SK-N-SH (cell line): ENCODE data around the gene TRIM10. TPM values are rescaled to one million over a fixed set of nuclear protein-coding genes. Genes with fewer than 3 reads are reported as not detected.
A peak's percentile ranks its signal among the peaks of the same experiment; 100 is the strongest.

Experiments
- CTCF ChIA-PET: fragments of 300-600, 350-600 bp; formaldehyde crosslinking; extraction: SDS; loops from one replicate; lab custom pipeline; 2021; lab: Yijun Ruan, JAX
- POLR2A ChIA-PET: fragments of 350-600 bp; sonication (Branson Sonifier 250); formaldehyde crosslinking; extraction: SDS; loops from one replicate; lab custom pipeline; 2020; ENCODE audit warnings: antibody characterized with exemption, inconsistent platforms; lab: Yijun Ruan, JAX
- DNase-seq: peaks from one replicate; pipeline ENCODE4 v3.0.0; 2012
- H2AFZ ChIP-seq: fragments of 200-600 bp; sonication (generic); 2 replicates; pipeline ENCODE4 v1.8.1; 2016; ENCODE audit warnings: antibody characterized with exemption, mild to moderate bottlenecking, low read depth
- H3F3A ChIP-seq: fragments of 200-600 bp; sonication (generic); replicated peaks from 2 replicates; pipeline ENCODE3; 2016; ENCODE audit warnings: antibody characterized with exemption, mild to moderate bottlenecking; ENCODE audit not compliant: insufficient read depth
- H3K27ac ChIP-seq, 2 experiments: fragments of 200-500 bp in 1 of 2; fragments of 200-600 bp in 1 of 2; sonication (Bioruptor generic) in 1 of 2; sonication (generic), shearing (Covaris generic) in 1 of 2; 2 replicates each; pipeline versions ENCODE4 v1.5.1 to v1.6.1; 2014 to 2016; ENCODE audit warnings: low read depth in 2 of 2, inconsistent platforms in 1 of 2, low read length in 1 of 2, mild to moderate bottlenecking in 1 of 2, mixed read lengths in 1 of 2
- H3K27me3 ChIP-seq: fragments of 200-600 bp; sonication (generic), shearing (Covaris generic); 2 replicates; pipeline ENCODE4 v1.6.1; 2016; ENCODE audit warnings: mixed run types; ENCODE audit not compliant: insufficient read depth
- H3K36me3 ChIP-seq, 2 experiments: fragments of 200-500 bp in 1 of 2; fragments of 200-600 bp in 1 of 2; sonication (Bioruptor generic) in 1 of 2; sonication (generic) in 1 of 2; replicated peaks in 1 of 2; 2 replicates each; pipeline versions ENCODE3 to v1.5.1; 2014 to 2016; ENCODE audit warnings: low read length in 1 of 2, mild to moderate bottlenecking in 1 of 2; ENCODE audit not compliant: insufficient read depth in 2 of 2, control insufficient read depth in 1 of 2
- H3K4me1 ChIP-seq, 2 experiments: fragments of 200-500 bp in 1 of 2; fragments of 200-600 bp in 1 of 2; sonication (Bioruptor generic) in 1 of 2; sonication (generic), shearing (Covaris generic) in 1 of 2; 2 replicates each; pipeline versions ENCODE4 v1.5.1 to v1.6.1; 2014 to 2016; ENCODE audit warnings: low read depth in 1 of 2, low read length in 1 of 2, mixed run types in 1 of 2; ENCODE audit not compliant: insufficient read depth in 2 of 2, control insufficient read depth in 1 of 2
- H3K4me2 ChIP-seq: fragments of 200-600 bp; sonication (generic), shearing (Covaris generic); 2 replicates; pipeline ENCODE4 v1.6.1; 2017; ENCODE audit warnings: mixed run types
- H3K4me3 ChIP-seq, 2 experiments: fragments of 200-500 bp in 1 of 2; fragments of 200-600 bp in 1 of 2; sonication (Bioruptor generic) in 1 of 2; sonication (generic), shearing (Covaris generic) in 1 of 2; 2 replicates each; pipeline versions ENCODE4 v1.5.1 to v1.8.1; 2014 to 2016; ENCODE audit warnings: low read depth in 2 of 2, inconsistent platforms in 1 of 2, low read length in 1 of 2, mild to moderate bottlenecking in 1 of 2, mixed read lengths in 1 of 2, moderate library complexity in 1 of 2
- H3K79me2 ChIP-seq: fragments of 200-600 bp; sonication (generic); 2 replicates; pipeline ENCODE4 v1.8.1; 2017; ENCODE audit warnings: mild to moderate bottlenecking; ENCODE audit not compliant: insufficient read depth
- H3K9ac ChIP-seq: fragments of 200-600 bp; sonication (generic); 2 replicates; pipeline ENCODE4 v1.6.1; 2017; ENCODE audit warnings: mixed run types
- H3K9me2 ChIP-seq: fragments of 200-600 bp; sonication (generic); 2 replicates; pipeline ENCODE4 v1.6.1; 2017; ENCODE audit warnings: mixed run types
- H3K9me3 ChIP-seq: fragments of 200-600 bp; sonication (generic); 2 replicates; pipeline ENCODE4 v1.6.1; 2017; ENCODE audit warnings: mixed run types, mild to moderate bottlenecking, moderate library complexity
- H4K20me1 ChIP-seq: fragments of 200-600 bp; sonication (generic); 2 replicates; pipeline ENCODE4 v1.6.1; 2017; ENCODE audit warnings: mild to moderate bottlenecking, mixed run types; ENCODE audit not compliant: insufficient read depth
- EZH2phosphoT487 ChIP-seq: fragments of 200-600 bp; sonication (generic); IDR thresholded peaks from 2 replicates; pipeline ENCODE4 v1.6.1; 2017; ENCODE audit warnings: low read depth, mixed run types, mild to moderate bottlenecking, antibody characterized with exemption, moderate library complexity, borderline replicate concordance
- FOXJ3 ChIP-seq: sonication (generic); formaldehyde crosslinking; IDR thresholded peaks from 2 replicates; pipeline ENCODE4 v1.5.1; 2020; ENCODE audit warnings: mild to moderate bottlenecking, missing genetic modification reagents
- GABPA ChIP-seq: IDR thresholded peaks from 2 replicates; pipeline ENCODE4 v1.4.0; 2012; ENCODE audit warnings: low read depth, mild to moderate bottlenecking
- RCOR1 ChIP-seq: fragments of 150-350 bp; IDR thresholded peaks from 2 replicates; pipeline ENCODE4 v1.6.1; 2017; ENCODE audit warnings: antibody characterized with exemption, low read length
- WGBS: methylation state at CpG from one replicate; pipeline ENCODE4 v1.1.6; 2017; ENCODE audit warnings: low lambda C conversion rate; 5-methylcytosine and 5-hydroxymethylcytosine counted together
- polyA plus RNA-seq, 3 experiments: library from polyadenylated mRNA; depleted of rRNA; stranded (reverse); fragments of >200 nt; gene quantifications; 2 replicates each; pipeline ENCODE4 v1.2.3, GENCODE V29; 2012
- TF ChIP-seq, protein P1 (sequence below): IDR thresholded peaks from 2 replicates; pipeline ENCODE4 v1.6.1; 2012; ENCODE audit warnings: mild to moderate bottlenecking, low read depth, low read length, moderate library complexity
- TF ChIP-seq, protein P2 (sequence below): fragments of 150-350 bp; IDR thresholded peaks from 2 replicates; pipeline ENCODE4 v1.6.1; 2016; ENCODE audit warnings: mild to moderate bottlenecking, low read depth, low read length
- TF ChIP-seq, protein P3 (sequence below): IDR thresholded peaks from 2 replicates; pipeline ENCODE4 v1.4.0; 2012; ENCODE audit warnings: low read depth, borderline replicate concordance

The TRIM10 gene
- polyA plus RNA-seq, 1 of the 3 experiments (the other 2 are of a cell fraction): not detected

DNA sequence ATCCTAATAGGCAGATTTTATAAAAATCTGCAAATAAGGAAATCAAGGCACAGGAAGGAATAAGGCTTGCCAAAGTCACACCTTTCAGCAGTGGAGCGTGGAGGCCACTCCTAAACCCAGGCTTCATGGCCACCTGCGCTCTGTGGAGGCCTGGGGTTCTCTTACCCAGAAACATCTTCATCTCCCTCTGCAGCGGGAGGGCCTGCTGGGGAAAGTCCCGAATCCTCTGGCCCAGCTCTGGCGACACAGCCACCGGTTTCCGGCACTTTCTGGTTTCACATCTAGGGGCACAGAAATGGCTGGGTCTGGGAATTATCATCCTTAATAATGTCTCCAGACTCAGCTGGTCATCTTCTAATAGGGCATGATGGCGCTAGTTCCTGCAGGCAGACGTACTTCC, 4.2 kb downstream of the TRIM10 start (continued):
- TF ChIP-seq, protein P1, sequence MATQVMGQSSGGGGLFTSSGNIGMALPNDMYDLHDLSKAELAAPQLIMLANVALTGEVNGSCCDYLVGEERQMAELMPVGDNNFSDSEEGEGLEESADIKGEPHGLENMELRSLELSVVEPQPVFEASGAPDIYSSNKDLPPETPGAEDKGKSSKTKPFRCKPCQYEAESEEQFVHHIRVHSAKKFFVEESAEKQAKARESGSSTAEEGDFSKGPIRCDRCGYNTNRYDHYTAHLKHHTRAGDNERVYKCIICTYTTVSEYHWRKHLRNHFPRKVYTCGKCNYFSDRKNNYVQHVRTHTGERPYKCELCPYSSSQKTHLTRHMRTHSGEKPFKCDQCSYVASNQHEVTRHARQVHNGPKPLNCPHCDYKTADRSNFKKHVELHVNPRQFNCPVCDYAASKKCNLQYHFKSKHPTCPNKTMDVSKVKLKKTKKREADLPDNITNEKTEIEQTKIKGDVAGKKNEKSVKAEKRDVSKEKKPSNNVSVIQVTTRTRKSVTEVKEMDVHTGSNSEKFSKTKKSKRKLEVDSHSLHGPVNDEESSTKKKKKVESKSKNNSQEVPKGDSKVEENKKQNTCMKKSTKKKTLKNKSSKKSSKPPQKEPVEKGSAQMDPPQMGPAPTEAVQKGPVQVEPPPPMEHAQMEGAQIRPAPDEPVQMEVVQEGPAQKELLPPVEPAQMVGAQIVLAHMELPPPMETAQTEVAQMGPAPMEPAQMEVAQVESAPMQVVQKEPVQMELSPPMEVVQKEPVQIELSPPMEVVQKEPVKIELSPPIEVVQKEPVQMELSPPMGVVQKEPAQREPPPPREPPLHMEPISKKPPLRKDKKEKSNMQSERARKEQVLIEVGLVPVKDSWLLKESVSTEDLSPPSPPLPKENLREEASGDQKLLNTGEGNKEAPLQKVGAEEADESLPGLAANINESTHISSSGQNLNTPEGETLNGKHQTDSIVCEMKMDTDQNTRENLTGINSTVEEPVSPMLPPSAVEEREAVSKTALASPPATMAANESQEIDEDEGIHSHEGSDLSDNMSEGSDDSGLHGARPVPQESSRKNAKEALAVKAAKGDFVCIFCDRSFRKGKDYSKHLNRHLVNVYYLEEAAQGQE: no peak
- no peak for TF ChIP-seq RCOR1

- Histone ChIP-seq H2AFZ (peak overlapping the region; percentile 44; the same call in 1 of the 2 replicates), H3K9me2 (no peaks in the 10 kb centered on the region), H4K20me1 (no peaks in the 10 kb centered on the region), H3K4me3 (no peak overlapping the region), H3F3A (no peaks in the 10 kb centered on the region), H3K4me2 (no peak overlapping the region), H3K9ac (no peak overlapping the region), H3K79me2 (no peaks in the 10 kb centered on the region), H3K4me1 (no peaks in the 10 kb centered on the region; a peak in 1 of 4 replicates), H3K9me3 (no peaks in the 10 kb centered on the region), H3K27me3 (peaks cover 34% of the 10 kb centered on the region; the same call in 1 of the 2 replicates), H3K27ac (no peak overlapping the region), H3K36me3 (no peaks in the 10 kb centered on the region)
- TF ChIP-seq, protein P2, sequence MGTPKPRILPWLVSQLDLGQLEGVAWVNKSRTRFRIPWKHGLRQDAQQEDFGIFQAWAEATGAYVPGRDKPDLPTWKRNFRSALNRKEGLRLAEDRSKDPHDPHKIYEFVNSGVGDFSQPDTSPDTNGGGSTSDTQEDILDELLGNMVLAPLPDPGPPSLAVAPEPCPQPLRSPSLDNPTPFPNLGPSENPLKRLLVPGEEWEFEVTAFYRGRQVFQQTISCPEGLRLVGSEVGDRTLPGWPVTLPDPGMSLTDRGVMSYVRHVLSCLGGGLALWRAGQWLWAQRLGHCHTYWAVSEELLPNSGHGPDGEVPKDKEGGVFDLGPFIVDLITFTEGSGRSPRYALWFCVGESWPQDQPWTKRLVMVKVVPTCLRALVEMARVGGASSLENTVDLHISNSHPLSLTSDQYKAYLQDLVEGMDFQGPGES: no peak
- TF ChIP-seq FOXJ3 (CRISPR knock-in tag): no peak
- TF ChIP-seq GABPA: 0 out of 2 replicates have a peak, but pooled peaks have one; percentile 18
- TF ChIP-seq, protein P3, sequence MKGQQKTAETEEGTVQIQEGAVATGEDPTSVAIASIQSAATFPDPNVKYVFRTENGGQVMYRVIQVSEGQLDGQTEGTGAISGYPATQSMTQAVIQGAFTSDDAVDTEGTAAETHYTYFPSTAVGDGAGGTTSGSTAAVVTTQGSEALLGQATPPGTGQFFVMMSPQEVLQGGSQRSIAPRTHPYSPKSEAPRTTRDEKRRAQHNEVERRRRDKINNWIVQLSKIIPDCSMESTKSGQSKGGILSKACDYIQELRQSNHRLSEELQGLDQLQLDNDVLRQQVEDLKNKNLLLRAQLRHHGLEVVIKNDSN: no peak
- TF ChIP-seq EZH2phosphoT487: no peak
- no peak for DNase-seq
- ChIA-PET POLR2A (no interaction called here), CTCF (interaction anchor here (6.4 kb wide), 1 partner anchor 25 kb away, joined by 38 read pairs; no protein-coding TSS in a partner anchor)
- WGBS: 6% methylated on average over 4 of the region's 4 CpGs
These were observed 4.8 kb downstream of the TRIM10 start for GRCh38 chr6:30156262-30156599.
